Mesenteric fat pad (tissue), 1 donor: ENCODE measurements around the gene PELI2. TPM values are rescaled to one million over a fixed set of nuclear protein-coding genes. Genes with fewer than 3 reads are reported as not detected.

Experiments used
- DNase-seq: peaks from one replicate; pipeline ENCODE4 v3.0.0-alpha.2; 2020; ENCODE audit warnings: low spot score
- total RNA-seq: library from RNA; stranded (reverse); fragmentation: NEBNext Ultra II Directional; extraction: Animal tissue kit (Norgen Biotek cat#: 25700); gene quantifications from one replicate; pipeline ENCODE4 v1.2.1, GENCODE V29; 2021
- donor health status: DM: yes; HTN: yes; CAD: no.

The PELI2 gene
- total RNA-seq, 1 donor from 2014 or later, result 7.3 TPM

GRCh38 chr14:56237398-56237797 is 119.2 kb downstream of the PELI2 start:
- DNase-seq, result no peak

- DNase-seq, result no peak
These were observed 123.2 kb downstream of the PELI2 start for GRCh38 chr14:56241461-56241860.

DNA sequence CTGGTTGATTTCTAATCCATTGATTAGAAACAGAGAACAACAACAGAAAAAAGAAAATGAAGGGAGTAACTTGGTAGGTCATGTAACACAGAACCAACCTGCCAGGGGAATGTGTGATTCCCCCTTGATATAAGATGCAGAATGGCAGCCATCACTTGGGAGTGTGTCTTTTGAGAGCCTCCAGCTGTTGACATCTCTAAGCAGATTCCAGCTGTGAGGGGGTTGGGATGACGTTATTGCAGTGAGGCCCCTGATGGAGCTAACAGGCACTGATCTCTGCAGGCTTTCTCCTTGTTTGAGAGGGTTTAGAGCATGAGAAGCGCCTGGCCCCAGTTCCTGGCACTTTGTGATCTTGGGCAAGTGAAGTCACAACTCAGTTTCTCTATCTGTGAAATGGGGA is 124.9 kb downstream of the PELI2 start:
- no peak for DNase-seq

GRCh38 chr14:56244138-56244789 is 126.1 kb downstream of the PELI2 start:
- no peak for DNase-seq

GRCh38 chr14:56247495-56248200 is 129.4 kb downstream of the PELI2 start:
- DNase-seq, result no peak

GRCh38 chr14:56248442-56248841 is 130.2 kb downstream of the PELI2 start:
- no peak for DNase-seq

DNA sequence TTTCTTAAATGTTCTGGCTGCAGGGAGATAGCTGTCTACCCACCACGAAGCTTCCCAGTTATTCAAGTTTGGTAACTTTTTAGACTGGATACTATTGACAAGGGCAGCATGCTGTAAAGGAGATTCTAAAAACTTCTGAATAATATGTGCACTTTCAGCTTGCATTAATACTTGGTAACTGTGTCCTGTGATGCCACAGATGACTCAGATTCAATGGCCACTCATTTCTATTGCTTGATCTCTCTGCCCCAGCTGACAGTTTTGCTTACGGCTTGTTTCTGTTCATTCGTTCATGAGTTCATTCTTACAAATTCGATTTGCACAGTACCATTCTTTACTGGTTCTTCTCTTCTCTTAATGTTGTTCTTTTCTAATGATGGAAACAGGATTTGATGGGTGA is 142.8 kb downstream of the PELI2 start:
- DNase-seq, result no peak

GRCh38 chr14:56262530-56262929 is 144.3 kb downstream of the PELI2 start:
- DNase-seq, result no peak

- no peak for DNase-seq
These were observed 149.8 kb downstream of the PELI2 start for GRCh38 chr14:56268039-56268438.

DNA sequence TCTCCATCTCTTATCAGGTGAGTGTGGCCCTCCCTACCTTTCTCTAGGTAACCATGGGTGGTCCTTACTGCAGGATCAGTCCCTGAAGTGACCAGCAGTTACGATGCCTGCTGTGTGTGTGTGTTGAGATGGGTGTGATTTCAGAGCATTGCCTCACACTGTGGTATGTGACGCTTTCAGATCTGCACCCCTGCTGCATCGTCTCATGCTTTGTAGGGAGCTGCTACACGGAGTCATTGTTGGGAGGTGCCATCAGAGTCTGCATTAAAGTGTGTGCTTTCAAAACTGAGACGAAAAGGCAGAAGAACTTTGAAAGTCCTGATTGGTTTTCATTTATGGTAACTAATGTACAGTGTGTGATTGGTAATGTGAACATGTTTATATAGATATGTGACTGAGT is 150.5 kb downstream of the PELI2 start:
- DNase-seq, result no peak

- no peak for DNase-seq
These were observed 152.7 kb downstream of the PELI2 start for GRCh38 chr14:56270921-56271320.

DNA sequence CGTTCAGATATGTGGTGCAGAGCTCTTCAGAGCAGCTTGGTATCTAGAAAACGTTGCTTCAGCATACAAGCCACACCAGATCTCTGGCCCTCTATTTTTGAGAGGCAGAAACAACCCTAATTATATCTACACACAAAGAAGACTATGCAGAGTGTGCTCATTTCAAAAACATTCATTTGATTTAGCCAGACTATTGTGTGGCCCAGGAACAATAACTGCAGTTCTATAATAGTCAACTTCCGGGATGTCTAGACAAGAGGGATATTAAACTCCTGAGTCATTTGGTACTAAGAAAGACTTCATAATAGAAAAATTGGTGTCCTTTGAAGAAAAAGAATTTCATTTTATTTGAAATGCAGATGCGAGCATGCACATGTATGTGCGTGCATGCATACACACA is 153.8 kb downstream of the PELI2 start:
- DNase-seq, result no peak

DNA sequence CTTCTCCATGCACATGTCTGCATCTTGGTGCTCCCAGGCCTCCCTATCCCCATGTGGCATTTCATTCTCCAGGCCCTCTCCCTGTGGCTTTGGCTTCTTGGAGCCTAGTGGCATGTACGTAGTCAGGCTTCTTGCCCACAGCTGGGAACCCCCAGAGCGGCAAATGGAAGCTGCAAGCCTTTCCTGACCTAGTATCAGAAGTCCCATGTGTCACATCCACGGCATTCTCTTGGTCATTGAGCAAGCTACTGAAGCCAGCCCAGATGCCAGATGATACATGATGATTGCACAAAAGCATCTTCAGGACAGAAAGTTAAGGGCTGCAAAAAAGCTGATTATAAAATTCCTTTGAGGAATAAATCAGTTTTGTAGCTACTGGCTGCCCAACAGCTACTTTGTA is 154.9 kb downstream of the PELI2 start:
- DNase-seq, result no peak

- no peak for DNase-seq
These were observed 155.7 kb downstream of the PELI2 start for GRCh38 chr14:56273951-56274350.

- no peak for DNase-seq
These were observed 156.3 kb downstream of the PELI2 start for GRCh38 chr14:56274556-56274955.

GRCh38 chr14:56276108-56276507 is 157.9 kb downstream of the PELI2 start:
- no peak for DNase-seq

GRCh38 chr14:56278383-56278782 is 160.2 kb downstream of the PELI2 start:
- no peak for DNase-seq

GRCh38 chr14:56280843-56281242 is 162.6 kb downstream of the PELI2 start:
- DNase-seq, result no peak

DNA sequence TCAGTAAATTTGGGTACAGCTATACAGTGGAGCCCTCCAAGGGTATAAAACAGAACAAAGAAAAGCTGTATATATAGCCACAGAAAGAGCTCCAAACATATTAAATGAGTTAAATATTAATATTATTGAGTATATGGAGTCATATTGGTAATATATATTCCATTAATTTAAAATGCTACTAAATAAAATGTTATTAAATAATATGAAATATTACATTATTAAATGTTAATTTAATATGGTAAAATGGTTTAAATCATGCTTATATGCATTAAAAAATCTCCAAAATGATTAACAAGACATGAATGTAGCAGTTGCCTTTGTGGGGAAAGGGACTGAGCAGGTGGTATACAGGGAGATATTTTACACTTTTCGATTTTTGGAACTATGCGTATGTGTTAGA is 164.0 kb downstream of the PELI2 start:
- no peak for DNase-seq

GRCh38 chr14:56284641-56285040 is 166.4 kb downstream of the PELI2 start:
- DNase-seq, result no peak

DNA sequence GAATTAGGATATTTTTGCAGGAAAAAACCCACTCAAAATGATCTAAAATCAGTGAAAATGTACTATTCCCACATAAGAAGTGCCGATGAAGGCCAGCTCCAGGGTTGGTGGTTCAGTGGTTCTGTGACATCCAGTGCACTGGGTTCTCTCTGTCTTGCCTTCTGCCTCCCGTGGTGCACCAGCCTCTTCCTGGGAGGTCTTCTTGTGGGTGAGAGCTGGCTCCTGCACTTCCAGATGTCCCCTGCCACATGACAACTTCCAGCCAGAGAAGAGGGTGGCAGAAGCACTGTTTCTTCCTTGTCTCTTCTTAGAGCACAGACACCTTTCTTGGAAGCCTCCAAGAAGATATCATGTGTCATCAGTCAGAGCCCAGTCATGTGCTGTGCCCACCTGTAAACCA is 170.9 kb downstream of the PELI2 start:
- DNase-seq, result no peak

DNA sequence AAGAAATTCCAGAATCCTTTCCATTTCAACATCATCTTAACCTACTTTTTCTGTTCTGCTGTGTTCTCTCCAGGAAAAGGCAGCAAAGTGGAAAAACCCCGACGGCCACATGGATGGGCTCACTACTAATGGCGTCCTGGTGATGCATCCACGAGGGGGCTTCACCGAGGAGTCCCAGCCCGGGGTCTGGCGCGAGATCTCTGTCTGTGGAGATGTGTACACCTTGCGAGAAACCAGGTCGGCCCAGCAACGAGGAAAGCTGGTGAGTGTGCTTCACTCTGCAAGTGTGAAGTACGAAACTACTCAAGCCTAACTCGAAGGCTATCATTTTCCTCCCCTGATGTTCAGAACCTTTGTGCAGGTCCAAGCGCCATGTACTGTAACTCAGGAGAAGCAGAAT is 172.0 kb downstream of the PELI2 start:
- DNase-seq, result no peak

DNA sequence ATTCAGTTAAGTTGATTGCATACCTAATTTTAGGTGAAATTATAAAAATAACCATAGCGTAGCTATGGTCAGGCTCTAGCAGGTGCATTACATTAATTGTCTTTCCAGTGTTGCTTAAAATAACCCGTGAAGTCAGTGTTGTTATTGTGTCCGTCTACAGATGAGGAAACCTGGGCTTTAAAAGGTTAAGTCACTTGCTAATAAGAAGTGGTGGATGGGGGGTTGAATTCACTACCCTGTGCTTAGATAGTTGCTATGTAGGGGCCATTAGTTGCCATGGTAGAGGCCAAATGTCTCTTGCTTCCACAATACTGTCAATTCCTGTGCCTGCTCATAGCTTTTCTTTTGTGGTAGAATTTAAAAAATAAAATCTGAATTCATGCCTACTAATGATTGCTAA is 174.8 kb downstream of the PELI2 start:
- no peak for DNase-seq
